A549 (cell line): ENCODE data around the gene HBS1L. TPM values are rescaled to one million over a fixed set of nuclear protein-coding genes. Genes with fewer than 3 reads are reported as not detected.

ENCODE experiments used
- ATAC-seq, 2 experiments: fragments of 200-7000 bp in 1 of 2; fragments of >200 bp in 1 of 2; cut with Nextera tagmentation in 1 of 2; cut with Tn5 transposase in 1 of 2; 3 replicates each; pipeline versions ENCODE4 v1.8.0 to v1.9.1; 2018 to 2020; ENCODE audit warnings: mild to moderate bottlenecking in 1 of 2, moderate library complexity in 1 of 2
- CTCF ChIA-PET: fragments of 300-600 bp; sonication (Branson Sonifier 250); formaldehyde crosslinking; extraction: SDS; loops from one replicate; lab custom pipeline; 2021; ENCODE audit warnings: antibody characterized with exemption, inconsistent platforms; lab: Yijun Ruan, JAX
- POLR2A ChIA-PET: fragments of 350-600 bp; formaldehyde crosslinking; extraction: SDS; loops from one replicate; lab custom pipeline; 2021; ENCODE audit warnings: antibody characterized with exemption, inconsistent platforms; lab: Yijun Ruan, JAX
- DNase-seq, 2 experiments: peaks; one replicate each; pipeline versions ENCODE4 v3.0.0 to v3.0.0-alpha.2; 2011 to 2016; ENCODE audit warnings: low read depth in 1 of 2, low spot score in 1 of 2
- FAIRE-seq: peaks from 2 replicates; lab custom pipeline; 2011; peaks lifted over from hg19 to GRCh38; lab: Jason Lieb, UNC
- H3K27ac ChIP-seq, 2 experiments: fragments of >200 bp; sonication (Bioruptor Twin); formaldehyde crosslinking; 3 replicates each; pipeline ENCODE4 v1.5.1; 2016 to 2017
- H3K4me1 ChIP-seq: fragments of >200 bp; sonication (Bioruptor Twin); formaldehyde crosslinking; 3 replicates; pipeline ENCODE4 v1.6.1; 2016
- H3K4me2 ChIP-seq: fragments of >200 bp; sonication (Bioruptor Twin); formaldehyde crosslinking; 3 replicates; pipeline ENCODE4 v1.6.1; 2016
- H3K4me3 ChIP-seq: fragments of >200 bp; sonication (Bioruptor Twin); formaldehyde crosslinking; 3 replicates; pipeline ENCODE4 v1.5.1; 2016
- H3K9me3 ChIP-seq: fragments of >200 bp; sonication (Bioruptor Twin); formaldehyde crosslinking; 3 replicates; pipeline ENCODE4 v1.6.1; 2016
- BHLHE40 ChIP-seq: IDR thresholded peaks from 2 replicates; pipeline ENCODE4 v1.6.1; 2012; ENCODE audit warnings: low read depth, low read length, inconsistent platforms
- CHD2 ChIP-seq: fragments of 150-350 bp; IDR thresholded peaks from 2 replicates; pipeline ENCODE4 v1.6.1; 2014; ENCODE audit warnings: low read length; ENCODE audit not compliant: partially characterized antibody
- CHD4 ChIP-seq: fragments of 200-600 bp; sonication (generic); IDR thresholded peaks from 2 replicates; pipeline ENCODE4 v1.6.1; 2016; ENCODE audit warnings: antibody characterized with exemption, mild to moderate bottlenecking, borderline replicate concordance
- FOSB ChIP-seq: fragments of 250-450 bp; sonication (Bioruptor Pico); IDR thresholded peaks from 2 replicates; pipeline ENCODE4 v1.5.0; 2020; ENCODE audit warnings: mild to moderate bottlenecking, moderate library complexity
- FOSL2 ChIP-seq, 2 experiments: fragments of 450-650 bp in 1 of 2; fragments of >200 bp in 1 of 2; sonication (Bioruptor Twin) in 1 of 2; formaldehyde crosslinking; IDR thresholded peaks; 2 replicates each; pipeline versions ENCODE4 v1.5.0 to v1.6.1; 2016 to 2020; ENCODE audit warnings: mild to moderate bottlenecking in 1 of 2, moderate library complexity in 1 of 2
- HDAC2 ChIP-seq: fragments of 200-600 bp; sonication (generic); IDR thresholded peaks from 2 replicates; pipeline ENCODE4 v1.6.1; 2016
- HOXA7 ChIP-seq: fragments of 250-450 bp; sonication (Bioruptor Pico); IDR thresholded peaks from 2 replicates; pipeline ENCODE4 v1.5.0; 2020; ENCODE audit warnings: mild to moderate bottlenecking, moderate library complexity
- HOXB13 ChIP-seq: fragments of 250-450 bp; sonication (Bioruptor Pico); IDR thresholded peaks from 2 replicates; pipeline ENCODE4 v1.5.0; 2020; ENCODE audit warnings: low read depth, mild to moderate bottlenecking, moderate library complexity
- KDM1A ChIP-seq: fragments of 200-600 bp; sonication (generic); IDR thresholded peaks from 2 replicates; pipeline ENCODE4 v1.6.1; 2016; ENCODE audit warnings: low read depth, mild to moderate bottlenecking
- NFE2L2 ChIP-seq: fragments of 150-350 bp; conservative IDR thresholded peaks from 2 replicates; pipeline ENCODE4 v1.6.1; 2014; ENCODE audit warnings: low read length
- NR3C1 ChIP-seq: fragments of >200 bp; sonication (Bioruptor Twin); formaldehyde crosslinking; IDR thresholded peaks from 3 replicates; pipeline ENCODE4 v1.6.1; 2017
- RAD21 ChIP-seq, 2 experiments: fragments of >200 bp in 1 of 2; sonication (Bioruptor Twin) in 1 of 2; formaldehyde crosslinking in 1 of 2; IDR thresholded peaks in 1 of 2; conservative IDR thresholded peaks in 1 of 2; 2 replicates in 1 of 2; 3 replicates in 1 of 2; pipeline ENCODE4 v1.6.1; 2012 to 2018; ENCODE audit warnings: inconsistent platforms in 1 of 2
- RCOR1 ChIP-seq: fragments of 150-350 bp; IDR thresholded peaks from 2 replicates; pipeline ENCODE4 v1.6.1; 2014; ENCODE audit warnings: antibody characterized with exemption, low read length, low read depth
- SMC3 ChIP-seq: fragments of >200 bp; sonication (Bioruptor Twin); formaldehyde crosslinking; IDR thresholded peaks from 3 replicates; pipeline ENCODE4 v1.6.1; 2018; ENCODE audit warnings: inconsistent platforms
- TFCP2L1 ChIP-seq: fragments of 250-450 bp; sonication (Bioruptor Pico); IDR thresholded peaks from 2 replicates; pipeline ENCODE4 v1.5.0; 2021; ENCODE audit warnings: mild to moderate bottlenecking
- ZC3H11A ChIP-seq: fragments of 450-650 bp; IDR thresholded peaks from 2 replicates; pipeline ENCODE4 v1.6.1; 2014; ENCODE audit warnings: antibody characterized with exemption, mild to moderate bottlenecking
- ZFP36 ChIP-seq: fragments of 450-650 bp; IDR thresholded peaks from 2 replicates; pipeline ENCODE4 v1.6.1; 2014; ENCODE audit warnings: borderline replicate concordance; ENCODE audit not compliant: partially characterized antibody
- ZNF302 ChIP-seq: fragments of 250-450 bp; sonication (Bioruptor Pico); IDR thresholded peaks from 2 replicates; pipeline ENCODE4 v1.9.0; 2021; ENCODE audit warnings: inconsistent platforms, mild to moderate bottlenecking, moderate library complexity
- WGBS: methylation state at CpG from one replicate; pipeline ENCODE4 v1.1.6; 2017; ENCODE audit errors: missing lambda C conversion rate; 5-methylcytosine and 5-hydroxymethylcytosine counted together
- polyA plus RNA-seq, 4 experiments: library from polyadenylated mRNA; depleted of rRNA in 3 of 4; stranded (reverse); fragments of >200 nt; fragmentation: RNase III in 1 of 4; extraction: RNeasy Plus Mini Kit Qiagen cat#74134 plus additional on column Dnase treatment in 1 of 4; gene quantifications; 2 replicates in 3 of 4; 3 replicates in 1 of 4; pipeline ENCODE4 v1.2.3, GENCODE V29; 2011 to 2017
- TF ChIP-seq, protein P1 (sequence below): fragments of >200 bp; sonication (Bioruptor Twin); formaldehyde crosslinking; IDR thresholded peaks from 2 replicates; pipeline ENCODE4 v1.6.1; 2016
- TF ChIP-seq, protein P2 (sequence below): IDR thresholded peaks from 2 replicates; pipeline ENCODE4 v1.6.1; 2012
- TF ChIP-seq, protein P3 (sequence below): fragments of 250-450 bp; sonication (Bioruptor Pico); IDR thresholded peaks from 2 replicates; pipeline ENCODE4 v1.5.0; 2020; ENCODE audit warnings: low read depth, mild to moderate bottlenecking, moderate library complexity

HBS1L gene
- polyA plus RNA-seq, 2 of the 4 experiments (the other 2 are of a cell fraction): 41.5 to 61.7 TPM

DNA sequence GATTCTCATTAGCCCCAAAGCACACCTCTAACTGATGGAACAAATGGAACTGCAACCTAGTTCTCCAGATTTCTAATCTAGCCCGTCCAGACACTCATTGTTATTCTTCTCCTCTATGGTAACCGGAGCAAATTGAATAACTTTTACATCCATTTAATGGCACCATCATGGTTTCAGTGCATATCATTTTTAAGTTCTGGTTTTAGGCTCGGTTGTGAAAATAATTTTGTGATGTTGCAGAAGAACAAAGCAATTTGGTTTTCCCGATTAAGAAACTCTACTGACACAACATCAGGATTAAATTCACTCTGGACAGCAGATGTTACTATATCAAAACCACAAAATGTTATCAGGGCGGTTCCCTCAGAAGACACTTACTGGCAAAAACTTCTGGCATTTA lies 42.5 kb upstream of the HBS1L start:
- no peak for FAIRE-seq
- ATAC-seq: no peak
- Histone ChIP-seq H3K4me2 (no peak overlapping the region), H3K27ac (no peak overlapping the region), H3K4me3 (no peak overlapping the region), H3K9me3 (no peaks in the 10 kb centered on the region), H3K4me1 (no peaks in the 10 kb centered on the region)
- WGBS: 33% methylated on average over 5 of the region's 5 CpGs
- DNase-seq: no peak
- TF ChIP-seq ZC3H11A (no peak), BHLHE40 (no peak), KDM1A (no peak), ZNF302 (no peak), NR3C1 (no peak)
- TF ChIP-seq, protein P1, sequence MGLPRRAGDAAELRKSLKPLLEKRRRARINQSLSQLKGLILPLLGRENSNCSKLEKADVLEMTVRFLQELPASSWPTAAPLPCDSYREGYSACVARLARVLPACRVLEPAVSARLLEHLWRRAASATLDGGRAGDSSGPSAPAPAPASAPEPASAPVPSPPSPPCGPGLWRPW: no peak
- TF ChIP-seq, protein P2, sequence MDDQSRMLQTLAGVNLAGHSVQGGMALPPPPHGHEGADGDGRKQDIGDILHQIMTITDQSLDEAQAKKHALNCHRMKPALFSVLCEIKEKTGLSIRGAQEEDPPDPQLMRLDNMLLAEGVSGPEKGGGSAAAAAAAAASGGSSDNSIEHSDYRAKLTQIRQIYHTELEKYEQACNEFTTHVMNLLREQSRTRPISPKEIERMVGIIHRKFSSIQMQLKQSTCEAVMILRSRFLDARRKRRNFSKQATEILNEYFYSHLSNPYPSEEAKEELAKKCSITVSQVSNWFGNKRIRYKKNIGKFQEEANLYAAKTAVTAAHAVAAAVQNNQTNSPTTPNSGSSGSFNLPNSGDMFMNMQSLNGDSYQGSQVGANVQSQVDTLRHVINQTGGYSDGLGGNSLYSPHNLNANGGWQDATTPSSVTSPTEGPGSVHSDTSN: no peak
- CTCF ChIA-PET: no interaction called here
- POLR2A ChIA-PET: no interaction called here

DNA sequence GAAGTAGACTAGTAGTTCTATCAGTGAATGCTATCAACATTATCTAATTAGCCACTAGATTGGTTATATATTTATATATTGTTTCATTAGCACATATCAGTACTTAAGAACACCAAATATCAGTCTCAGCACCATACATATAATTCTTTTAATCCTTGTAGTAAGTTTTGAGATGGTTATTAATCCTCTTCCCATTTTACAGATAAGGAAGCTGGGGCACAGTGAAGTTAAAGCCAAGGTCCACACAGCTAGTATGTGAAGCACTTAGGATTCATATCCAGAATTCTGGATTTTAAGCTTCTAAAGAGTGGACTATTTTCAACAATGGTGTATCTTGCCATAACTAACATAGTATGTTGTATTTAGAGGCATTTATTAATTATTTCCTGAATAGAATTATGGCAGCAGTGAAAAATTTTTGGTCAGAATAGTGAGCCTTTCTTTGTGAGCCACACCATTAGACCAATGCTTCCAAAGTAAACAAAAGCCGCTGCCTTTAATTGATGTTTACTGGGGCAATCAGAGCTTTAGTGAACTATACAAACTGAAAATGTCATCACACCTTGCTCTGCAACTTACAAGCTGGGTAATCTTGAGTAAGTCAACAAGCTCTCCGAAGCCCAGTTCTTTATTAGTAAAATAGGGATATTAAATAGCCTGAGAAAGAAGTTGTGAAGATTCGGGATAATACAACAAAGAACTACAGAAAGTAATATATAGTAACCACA lies 41.9 kb upstream of the HBS1L start:
- ATAC-seq: no peak
- no peak for TF ChIP-seq SMC3
- TF ChIP-seq NFE2L2: no peak
- no peak for TF ChIP-seq RCOR1
- no peak for TF ChIP-seq FOSL2 (IDR thresholded peaks at IDR 0.05)
- no peak for TF ChIP-seq FOSL2 (CRISPR knock-in tag; IDR thresholded peaks at IDR 0.05)
- TF ChIP-seq CHD2: no peak
- TF ChIP-seq CHD4: no peak
- TF ChIP-seq TFCP2L1 (CRISPR knock-in tag): no peak
- TF ChIP-seq HOXA7: no peak
- TF ChIP-seq, protein P1: no peak

DNA sequence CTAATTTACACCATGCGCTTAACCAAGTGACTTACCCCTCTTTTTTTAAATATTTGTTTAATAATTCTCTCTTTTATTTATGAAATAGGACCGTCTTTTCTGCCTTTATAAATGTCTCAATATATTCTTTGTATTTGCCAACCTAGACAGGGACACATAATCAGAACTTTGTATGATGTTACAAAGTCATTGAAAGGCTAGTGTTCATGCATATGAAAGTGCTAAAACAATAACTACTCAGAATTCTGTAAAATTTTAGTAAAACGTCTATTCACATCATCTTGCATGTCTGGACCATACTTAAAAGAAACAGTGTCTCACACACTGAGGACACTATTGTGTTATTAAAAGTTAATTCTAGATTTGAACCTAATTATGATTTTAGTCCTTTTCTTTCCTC lies 41.1 kb upstream of the HBS1L start:
- ATAC-seq (no peak), DNase-seq (no peak), FAIRE-seq (no peak)
- Histone ChIP-seq H3K4me1 (no peaks in the 10 kb centered on the region), H3K27ac (no peak overlapping the region), H3K4me2 (no peak overlapping the region), H3K4me3 (no peak overlapping the region), H3K9me3 (no peaks in the 10 kb centered on the region)
- 34% methylated on average over 3 of the region's 3 CpGs for WGBS
- TF ChIP-seq, protein P3, sequence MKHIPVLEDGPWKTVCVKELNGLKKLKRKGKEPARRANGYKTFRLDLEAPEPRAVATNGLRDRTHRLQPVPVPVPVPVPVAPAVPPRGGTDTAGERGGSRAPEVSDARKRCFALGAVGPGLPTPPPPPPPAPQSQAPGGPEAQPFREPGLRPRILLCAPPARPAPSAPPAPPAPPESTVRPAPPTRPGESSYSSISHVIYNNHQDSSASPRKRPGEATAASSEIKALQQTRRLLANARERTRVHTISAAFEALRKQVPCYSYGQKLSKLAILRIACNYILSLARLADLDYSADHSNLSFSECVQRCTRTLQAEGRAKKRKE: no peak
- TF ChIP-seq FOSB (CRISPR knock-in tag) (no peak), RAD21 (conservative IDR thresholded peaks at IDR 0.05 in 1 of 2, IDR thresholded peaks at IDR 0.05 in 1 of 2) (no peak), HOXB13 (no peak), HDAC2 (no peak), ZFP36 (no peak), NR3C1 (no peak)
- ChIA-PET CTCF (no interaction called here), POLR2A (no interaction called here)

More for the DNA sequence above, 41.9 kb upstream of the HBS1L start:
- WGBS: 27% methylated on average over 3 of the region's 3 CpGs
- POLR2A ChIA-PET: no interaction called here
- no peaks in the 10 kb centered on the region for H3K9me3 ChIP-seq
- no peak overlapping the region for H3K4me3 ChIP-seq
- DNase-seq (no peak), FAIRE-seq (no peak)
- no peak overlapping the region for H3K27ac ChIP-seq
- H3K4me2 ChIP-seq: no peak overlapping the region
- CTCF ChIA-PET: no interaction called here
- H3K4me1 ChIP-seq: no peaks in the 10 kb centered on the region
